SU-DHL-6 (cell line): ENCODE data around the gene PARP3.

Experiments used
- H2AFZ ChIP-seq: fragments of 200-600 bp; sonication (generic); 2 replicates; pipeline ENCODE4 v1.6.1; 2014; ENCODE audit warnings: low read depth, mild to moderate bottlenecking, moderate library complexity, mixed read lengths, antibody characterized with exemption, low read length; ENCODE audit not compliant: severe bottlenecking
- H3F3A ChIP-seq: fragments of 200-600 bp; shearing (Covaris generic); 2 replicates; pipeline ENCODE4 v1.6.0; 2016; ENCODE audit warnings: antibody characterized with exemption, mild to moderate bottlenecking; ENCODE audit not compliant: insufficient read depth
- H3K27ac ChIP-seq: fragments of 200-600 bp; sonication (generic); 2 replicates; pipeline ENCODE4 v1.5.1; 2016; ENCODE audit warnings: low read depth, mild to moderate bottlenecking, low read length, moderate library complexity, mixed read lengths
- H3K27me3 ChIP-seq: fragments of 200-600 bp; sonication (generic), shearing (Covaris generic); 2 replicates; pipeline ENCODE4 v1.6.0; 2014; ENCODE audit warnings: mild to moderate bottlenecking, low read length
- H3K36me3 ChIP-seq: fragments of 200-600 bp; sonication (generic); 2 replicates; pipeline ENCODE4 v1.6.1; 2014; ENCODE audit warnings: mild to moderate bottlenecking, low read length, mixed read lengths
- H3K4me2 ChIP-seq: fragments of 300-600, 200-600 bp; shearing (Covaris generic), sonication (generic); 2 replicates; pipeline ENCODE4 v1.6.0; 2014; ENCODE audit warnings: low read length, low read depth, mild to moderate bottlenecking; ENCODE audit not compliant: poor library complexity, severe bottlenecking
- H3K4me3 ChIP-seq: fragments of 200-600 bp; sonication (generic); 2 replicates; pipeline ENCODE4 v1.5.1; 2014; ENCODE audit warnings: antibody characterized with exemption, low read length, mild to moderate bottlenecking, mixed read lengths; ENCODE audit not compliant: insufficient read depth, poor library complexity, severe bottlenecking
- H3K79me2 ChIP-seq: fragments of 200-600 bp; sonication (generic); 2 replicates; pipeline ENCODE4 v1.6.1; 2014; ENCODE audit warnings: mild to moderate bottlenecking, low read length, moderate library complexity; ENCODE audit not compliant: insufficient read depth
- H3K9ac ChIP-seq: fragments of 200-600 bp; sonication (generic); 2 replicates; pipeline ENCODE4 v1.7.0; 2014; ENCODE audit warnings: mild to moderate bottlenecking, low read length
- H3K9me2 ChIP-seq: fragments of 200-600 bp; sonication (generic); replicated peaks from 2 replicates; pipeline ENCODE4 v1.6.1; 2014; ENCODE audit warnings: low read length; ENCODE audit not compliant: insufficient read depth
- H3K9me3 ChIP-seq: fragments of 200-600 bp; sonication (generic); 2 replicates; pipeline ENCODE4 v1.6.1; 2014; ENCODE audit warnings: low read length, mixed read lengths; ENCODE audit not compliant: insufficient read depth
- H4K20me1 ChIP-seq: fragments of 200-600 bp; sonication (generic); 2 replicates; pipeline ENCODE4 v1.6.1; 2014; ENCODE audit warnings: low read depth, mild to moderate bottlenecking, antibody characterized with exemption, low read length, moderate library complexity, mixed read lengths
- CTCF ChIP-seq: fragments of 200-600 bp; sonication (generic); IDR thresholded peaks from one replicate; pipeline ENCODE4 v1.5.1; 2017; ENCODE audit warnings: antibody characterized with exemption, mild to moderate bottlenecking, low read length, moderate library complexity; ENCODE audit not compliant: insufficient read depth, poor library complexity, severe bottlenecking
- EZH2phosphoT487 ChIP-seq: fragments of 200-600 bp; sonication (generic), shearing (Covaris generic); conservative IDR thresholded peaks from 2 replicates; pipeline ENCODE4 v1.6.1; 2018; ENCODE audit warnings: mild to moderate bottlenecking, antibody characterized with exemption, low read length, moderate library complexity, mixed read lengths

PARP3 gene

DNA sequence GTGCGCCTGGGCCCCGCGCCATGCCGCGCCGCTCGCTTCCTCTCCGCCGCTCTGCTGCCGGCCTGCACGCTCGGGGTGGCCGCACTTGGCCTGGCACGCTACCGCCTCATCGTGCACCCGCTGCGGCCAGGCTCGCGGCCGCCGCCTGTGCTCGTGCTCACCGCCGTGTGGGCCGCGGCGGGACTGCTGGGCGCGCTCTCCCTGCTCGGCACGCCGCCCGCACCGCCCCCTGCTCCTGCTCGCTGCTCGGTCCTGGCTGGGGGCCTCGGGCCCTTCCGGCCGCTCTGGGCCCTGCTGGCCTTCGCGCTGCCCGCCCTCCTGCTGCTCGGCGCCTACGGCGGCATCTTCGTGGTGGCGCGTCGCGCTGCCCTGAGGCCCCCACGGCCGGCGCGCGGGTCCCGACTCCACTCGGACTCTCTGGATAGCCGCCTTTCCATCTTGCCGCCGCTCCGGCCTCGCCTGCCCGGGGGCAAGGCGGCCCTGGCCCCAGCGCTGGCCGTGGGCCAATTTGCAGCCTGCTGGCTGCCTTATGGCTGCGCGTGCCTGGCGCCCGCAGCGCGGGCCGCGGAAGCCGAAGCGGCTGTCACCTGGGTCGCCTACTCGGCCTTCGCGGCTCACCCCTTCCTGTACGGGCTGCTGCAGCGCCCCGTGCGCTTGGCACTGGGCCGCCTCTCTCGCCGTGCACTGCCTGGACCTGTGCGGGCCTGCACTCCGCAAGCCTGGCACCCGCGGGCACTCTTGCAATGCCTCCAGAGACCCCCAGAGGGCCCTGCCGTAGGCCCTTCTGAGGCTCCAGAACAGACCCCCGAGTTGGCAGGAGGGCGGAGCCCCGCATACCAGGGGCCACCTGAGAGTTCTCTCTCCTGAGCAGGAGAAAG, 14.0 kb downstream of the PARP3 start:
- Histone ChIP-seq H3K36me3 (no peaks in the 10 kb centered on the region), H3K27me3 (no peaks in the 10 kb centered on the region), H3K9ac (no peak overlapping the region), H3F3A (no peaks in the 10 kb centered on the region), H4K20me1 (no peaks in the 10 kb centered on the region), H3K79me2 (no peaks in the 10 kb centered on the region), H3K4me2 (no peak overlapping the region), H2AFZ (no peak overlapping the region), H3K27ac (no peak overlapping the region), H3K9me2 (no peaks in the 10 kb centered on the region), H3K4me3 (no peak overlapping the region), H3K9me3 (no peaks in the 10 kb centered on the region)
- no peak for TF ChIP-seq CTCF
- no peak for TF ChIP-seq EZH2phosphoT487

DNA sequence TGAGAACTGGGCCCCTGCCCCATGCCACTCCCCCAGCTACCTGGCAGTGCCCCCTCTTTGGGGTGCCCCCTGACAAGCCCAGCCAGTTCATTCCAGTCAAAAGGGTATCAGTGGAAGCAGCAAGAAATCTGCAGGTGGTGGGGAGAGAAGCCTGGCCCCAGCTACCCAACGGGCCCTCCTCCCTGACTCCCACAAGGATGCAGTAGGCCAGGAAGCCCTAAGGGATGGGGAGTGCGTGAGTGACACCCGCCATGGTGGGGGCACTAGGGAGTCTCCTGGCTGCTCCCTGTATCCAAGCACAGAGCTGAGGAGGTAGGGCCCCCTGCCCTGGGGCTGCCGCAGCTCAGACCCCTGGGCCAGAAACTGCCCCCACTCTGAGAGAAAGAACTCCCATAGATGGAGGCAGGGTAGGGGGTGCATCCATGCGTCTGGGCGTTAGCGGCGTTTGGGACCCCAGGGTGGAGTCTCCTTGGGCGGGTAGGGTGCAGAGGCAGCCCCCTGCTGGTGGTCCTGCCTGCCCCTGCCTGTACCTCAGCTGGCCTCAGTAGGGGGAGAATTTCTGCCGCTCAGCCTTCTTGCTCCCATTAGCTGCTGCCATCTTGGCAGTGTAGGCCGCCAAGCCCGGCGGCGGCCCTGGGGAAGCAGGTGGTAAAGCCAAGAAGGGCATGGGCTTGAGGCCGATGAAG, 15.5 kb downstream of the PARP3 start:
- H3K36me3 ChIP-seq, result no peaks in the 10 kb centered on the region
- no peak overlapping the region for H3K4me3 ChIP-seq
- H3K27me3 ChIP-seq, result no peaks in the 10 kb centered on the region
- no peak overlapping the region for H3K9ac ChIP-seq
- no peaks in the 10 kb centered on the region for H3F3A ChIP-seq
- no peak overlapping the region for H3K27ac ChIP-seq
- H2AFZ ChIP-seq, result no peak overlapping the region
- no peaks in the 10 kb centered on the region for H4K20me1 ChIP-seq
- no peaks in the 10 kb centered on the region for H3K9me2 ChIP-seq
- no peaks in the 10 kb centered on the region for H3K79me2 ChIP-seq
- no peak for TF ChIP-seq EZH2phosphoT487
- TF ChIP-seq CTCF, result no peak
- H3K4me2 ChIP-seq, result no peak overlapping the region
- no peaks in the 10 kb centered on the region for H3K9me3 ChIP-seq

GRCh38 chr3:51958603-51959521, 16.7 kb downstream of the PARP3 start:
- H3K9me2 ChIP-seq, result no peaks in the 10 kb centered on the region
- H3K4me2 ChIP-seq, result no peak overlapping the region
- H3K79me2 ChIP-seq, result no peaks in the 10 kb centered on the region
- no peaks in the 10 kb centered on the region for H3K36me3 ChIP-seq
- H3K4me3 ChIP-seq, result no peak overlapping the region
- no peaks in the 10 kb centered on the region for H3K27me3 ChIP-seq
- no peaks in the 10 kb centered on the region for H3K9me3 ChIP-seq
- H3F3A ChIP-seq, result no peaks in the 10 kb centered on the region
- no peak overlapping the region for H2AFZ ChIP-seq
- H4K20me1 ChIP-seq, result no peaks in the 10 kb centered on the region
- TF ChIP-seq EZH2phosphoT487, result no peak
- TF ChIP-seq CTCF, result no peak
- H3K27ac ChIP-seq, result no peak overlapping the region
- no peak overlapping the region for H3K9ac ChIP-seq
